ENCODE data around the gene SMPDL3A. TPM values are rescaled to one million over a fixed set of nuclear protein-coding genes. Genes with fewer than 3 reads are reported as not detected.

Gene SMPDL3A
- total and polyA plus RNA-seq, 2 donors (not counting 1 experiment from before 2014, with no cell fraction given): 0.21 to 2.0 TPM

GRCh38 chr6:122799140-122799745 lies 10.2 kb downstream of the SMPDL3A start:
- Histone ChIP-seq H3K9ac (ENCODE audit: low read length) (no peak overlapping the region), H3K27me3 (replicated peaks in 1 of 4; ENCODE audit: control extremely low read depth in 1 of 4, control insufficient read depth in 3 of 4, insufficient read depth in 4 of 4, low read length in 3 of 4) (no peaks in the 10 kb centered on the region), H3K4me2 (replicated peaks; ENCODE audit: low read depth, low read length, poor library complexity, severe bottlenecking) (no peak overlapping the region), H2AFZ (ENCODE audit: insufficient read depth, low read depth, low read length, poor library complexity, severe bottlenecking) (no peak overlapping the region), H3K79me2 (ENCODE audit: control insufficient read depth, insufficient read depth, low read length) (no peaks in the 10 kb centered on the region), H3K4me3 (ENCODE audit: control extremely low read depth in 1 of 5, extremely low read depth in 1 of 5, insufficient read depth in 1 of 5, low read depth in 2 of 5, low read length in 4 of 5) (no peak overlapping the region), H4K20me1 (ENCODE audit: control insufficient read depth, insufficient read depth, low read length, poor library complexity, severe bottlenecking) (no peaks in the 10 kb centered on the region), H3K36me3 (replicated peaks in 1 of 2; ENCODE audit: control extremely low read depth in 1 of 2, control insufficient read depth in 1 of 2, extremely low read depth in 1 of 2, insufficient read depth in 2 of 2, low read length in 1 of 2) (no peaks in the 10 kb centered on the region), H3K27ac (ENCODE audit: low read length in 2 of 2) (no peak overlapping the region), H3K9me3 (ENCODE audit: control extremely low read depth in 1 of 3, control insufficient read depth in 2 of 3, insufficient read depth in 1 of 3, low read length in 2 of 3) (no peaks in the 10 kb centered on the region), H3K4me1 (ENCODE audit: control insufficient read depth in 2 of 2, insufficient read depth in 2 of 2, low read length in 2 of 2) (no peaks in the 10 kb centered on the region)
- Mint-ChIP-seq H3K4me1 (no peaks in the 10 kb centered on the region), H3K4me3 (no peak overlapping the region), H3K27me3 (no peaks in the 10 kb centered on the region), H3K9me3 (ENCODE audit: insufficient read depth) (no peaks in the 10 kb centered on the region), H3K27ac (no peak overlapping the region)
- ChIA-PET POLR2A (no interaction called here), CTCF (interaction anchor here (1.5 kb wide), 1 partner anchor 20 kb away, joined by 3 read pairs; no protein-coding TSS in a partner anchor)
- ATAC-seq (ENCODE audit: low read depth) (no peak), DNase-seq (no peak)
- intact Hi-C loops (cut with micrococcal nuclease): no loop called here
- WGBS (ENCODE audit: insufficient coverage): 83% methylated on average over 1 of the region's 4 CpGs
- no peak for TF ChIP-seq CTCF (IDR thresholded peaks at IDR 0.05)
- no peak for TF ChIP-seq EZH2 (IDR thresholded peaks at IDR 0.05; ENCODE audit: borderline replicate concordance, insufficient read depth, low read depth, low read length, poor library complexity, severe bottlenecking)

DNA sequence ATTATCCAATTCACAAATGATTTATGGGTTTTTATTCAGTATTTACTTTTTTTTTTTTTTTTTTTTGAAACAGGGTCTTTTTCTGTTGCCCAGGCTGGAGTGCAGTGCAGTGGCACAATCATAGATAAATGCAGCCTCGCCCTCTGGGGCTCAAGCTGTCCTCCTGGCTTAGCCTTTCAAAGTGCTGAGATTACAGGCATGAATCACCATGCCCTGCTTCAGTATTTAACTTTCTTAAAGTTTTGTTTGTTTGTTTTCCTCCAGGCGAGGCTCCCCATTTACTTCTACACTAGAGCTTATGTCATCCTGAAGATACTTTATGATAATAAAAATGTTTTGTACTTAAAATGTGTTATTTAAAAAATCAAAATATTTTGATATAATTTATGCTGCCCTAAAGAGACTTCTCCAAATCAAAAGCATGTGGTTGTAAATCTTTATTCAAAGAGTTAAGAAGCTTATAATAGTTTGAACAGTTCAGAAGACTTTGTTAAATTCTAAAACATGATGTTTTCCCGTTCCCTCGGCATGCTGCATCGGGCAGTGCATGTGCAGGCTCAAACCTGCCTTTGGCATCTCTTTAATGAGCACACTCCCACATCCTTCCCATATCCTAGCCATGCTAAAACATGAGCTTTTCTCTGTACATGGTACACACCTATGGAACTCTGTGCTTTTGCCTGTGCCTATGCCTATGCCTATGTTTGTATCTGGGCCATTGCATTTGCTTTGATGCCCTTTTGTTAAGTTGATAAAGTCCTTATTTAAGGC lies 11.0 kb downstream of the SMPDL3A start:
- 98% methylated on average over 4 of the region's 5 CpGs for WGBS (ENCODE audit: insufficient coverage)
- Mint-ChIP-seq H3K4me3 (no peak overlapping the region), H3K4me1 (no peaks in the 10 kb centered on the region), H3K9me3 (ENCODE audit: insufficient read depth) (no peaks in the 10 kb centered on the region), H3K27me3 (no peaks in the 10 kb centered on the region), H3K27ac (no peak overlapping the region)
- no peaks in the 10 kb centered on the region for H3K27me3 ChIP-seq (replicated peaks in 1 of 4; ENCODE audit: control extremely low read depth in 1 of 4, control insufficient read depth in 3 of 4, insufficient read depth in 4 of 4, low read length in 3 of 4)
- no peaks in the 10 kb centered on the region for H4K20me1 ChIP-seq (ENCODE audit: control insufficient read depth, insufficient read depth, low read length, poor library complexity, severe bottlenecking)
- H3K4me1 ChIP-seq (ENCODE audit: control insufficient read depth in 2 of 2, insufficient read depth in 2 of 2, low read length in 2 of 2): no peaks in the 10 kb centered on the region
- no peak overlapping the region for H3K4me2 ChIP-seq (replicated peaks; ENCODE audit: low read depth, low read length, poor library complexity, severe bottlenecking)
- H3K79me2 ChIP-seq (ENCODE audit: control insufficient read depth, insufficient read depth, low read length): no peaks in the 10 kb centered on the region
- H3K4me3 ChIP-seq (ENCODE audit: control extremely low read depth in 1 of 5, extremely low read depth in 1 of 5, insufficient read depth in 1 of 5, low read depth in 2 of 5, low read length in 4 of 5): no peak overlapping the region
- H3K27ac ChIP-seq (ENCODE audit: low read length in 2 of 2): no peak overlapping the region
- no peaks in the 10 kb centered on the region for H3K9me3 ChIP-seq (ENCODE audit: control extremely low read depth in 1 of 3, control insufficient read depth in 2 of 3, insufficient read depth in 1 of 3, low read length in 2 of 3)
- no peaks in the 10 kb centered on the region for H3K36me3 ChIP-seq (replicated peaks in 1 of 2; ENCODE audit: control extremely low read depth in 1 of 2, control insufficient read depth in 1 of 2, extremely low read depth in 1 of 2, insufficient read depth in 2 of 2, low read length in 1 of 2)
- intact Hi-C loops (cut with micrococcal nuclease): no loop called here
- no peak overlapping the region for H2AFZ ChIP-seq (ENCODE audit: insufficient read depth, low read depth, low read length, poor library complexity, severe bottlenecking)
- CTCF ChIA-PET: no interaction called here
- DNase-seq: no peak
- TF ChIP-seq CTCF (IDR thresholded peaks at IDR 0.05): no peak
- TF ChIP-seq EZH2 (IDR thresholded peaks at IDR 0.05; ENCODE audit: borderline replicate concordance, insufficient read depth, low read depth, low read length, poor library complexity, severe bottlenecking): no peak
- H3K9ac ChIP-seq (ENCODE audit: low read length): no peak overlapping the region
- POLR2A ChIA-PET: no interaction called here
- no peak for ATAC-seq (ENCODE audit: low read depth)

Measured in B cell (primary cell).